Loucy (cell line): ENCODE measurements around the gene HSH2D.
"Not testable (repeated sequence)": the region's sequence is repeated elsewhere in the genome, so short reads cannot be mapped to it uniquely, and the experiment has no call there.

Experiments
- H2AFZ ChIP-seq: fragments of 200-600 bp; sonication (generic); 2 replicates; pipeline ENCODE4 v1.6.0; 2016; ENCODE audit warnings: antibody characterized with exemption, mild to moderate bottlenecking, low read length, moderate library complexity
- H3F3A ChIP-seq: fragments of 200-600 bp; 2 replicates; pipeline ENCODE4 v1.6.0; 2016; ENCODE audit warnings: antibody characterized with exemption, low read depth, mild to moderate bottlenecking
- H3K27me3 ChIP-seq: fragments of 200-600 bp; sonication (generic); 2 replicates; pipeline ENCODE4 v1.6.1; 2014; ENCODE audit warnings: low read length, mild to moderate bottlenecking; ENCODE audit not compliant: insufficient read depth, poor library complexity, severe bottlenecking
- H3K36me3 ChIP-seq: fragments of 200-600 bp; sonication (generic); 2 replicates; pipeline ENCODE4 v1.6.1; 2016; ENCODE audit warnings: low read length; ENCODE audit not compliant: insufficient read depth
- H3K4me1 ChIP-seq: fragments of 200-600 bp; sonication (generic); 2 replicates; pipeline ENCODE4 v1.5.1; 2014; ENCODE audit warnings: low read length, mild to moderate bottlenecking; ENCODE audit not compliant: insufficient read depth, poor library complexity, severe bottlenecking
- H3K4me2 ChIP-seq: fragments of 200-600 bp; sonication (generic); 2 replicates; pipeline ENCODE4 v1.6.0; 2014; ENCODE audit warnings: antibody characterized with exemption, low read length, low read depth, mild to moderate bottlenecking; ENCODE audit not compliant: poor library complexity, severe bottlenecking
- H3K4me3 ChIP-seq: fragments of 200-600 bp; sonication (generic); 2 replicates; pipeline ENCODE4 v1.5.1; 2014; ENCODE audit warnings: low read length, mild to moderate bottlenecking, mixed read lengths; ENCODE audit not compliant: poor library complexity, severe bottlenecking
- H3K79me2 ChIP-seq: fragments of 200-600 bp; sonication (generic); 2 replicates; pipeline ENCODE4 v1.6.1; 2014; ENCODE audit warnings: low read length; ENCODE audit not compliant: insufficient read depth
- H3K9ac ChIP-seq: fragments of 200-600 bp; sonication (generic); 2 replicates; pipeline ENCODE4 v1.6.0; 2014; ENCODE audit warnings: mild to moderate bottlenecking, low read depth, low read length, moderate library complexity; ENCODE audit not compliant: poor library complexity, severe bottlenecking
- H3K9me2 ChIP-seq: fragments of 200-600 bp; sonication (generic); replicated peaks from 2 replicates; pipeline ENCODE4 v1.6.1; 2016; ENCODE audit warnings: low read depth, low read length, mixed read lengths
- H3K9me3 ChIP-seq: fragments of 200-600 bp; sonication (generic); 2 replicates; pipeline ENCODE4 v1.6.1; 2014; ENCODE audit warnings: mild to moderate bottlenecking, antibody characterized with exemption, low read length, low read depth; ENCODE audit not compliant: insufficient read depth
- H4K20me1 ChIP-seq: fragments of 200-600 bp; sonication (generic); 2 replicates; pipeline ENCODE4 v1.6.0; 2014; ENCODE audit warnings: antibody characterized with exemption, low read length, mild to moderate bottlenecking; ENCODE audit not compliant: insufficient read depth, poor library complexity, severe bottlenecking
- CTCF ChIP-seq: fragments of 200-600 bp; sonication (generic); conservative IDR thresholded peaks from 2 replicates; pipeline ENCODE4 v1.5.1; 2014; ENCODE audit warnings: mild to moderate bottlenecking, antibody characterized with exemption, low read length
- EZH2phosphoT487 ChIP-seq: fragments of 200-600 bp; IDR thresholded peaks from 2 replicates; pipeline ENCODE4 v1.6.1; 2018; ENCODE audit warnings: antibody characterized with exemption, mild to moderate bottlenecking, moderate library complexity, borderline replicate concordance

Gene HSH2D

GRCh38 chr19:16170134-16170533 is 26.6 kb downstream of the HSH2D start:
- peaks cover 4% of the 10 kb centered on the region; the same call in 1 of the 2 replicates for H3K9me3 ChIP-seq
- H3K4me2 ChIP-seq, result no peak overlapping the region
- no peak for TF ChIP-seq EZH2phosphoT487
- TF ChIP-seq CTCF, result no peak
- H2AFZ ChIP-seq, result no peak overlapping the region
- H3K9ac ChIP-seq, result no peak overlapping the region
- no peak overlapping the region for H3K4me3 ChIP-seq
- H3K79me2 ChIP-seq, result no peaks in the 10 kb centered on the region
- no peaks in the 10 kb centered on the region for H4K20me1 ChIP-seq
- H3K36me3 ChIP-seq, result no peaks in the 10 kb centered on the region
- H3K4me1 ChIP-seq, result peaks cover 28% of the 10 kb centered on the region
- H3K27me3 ChIP-seq, result no peaks in the 10 kb centered on the region
- no peaks in the 10 kb centered on the region for H3K9me2 ChIP-seq
- H3F3A ChIP-seq, result no peaks in the 10 kb centered on the region; the same call in 1 of the 2 replicates

DNA sequence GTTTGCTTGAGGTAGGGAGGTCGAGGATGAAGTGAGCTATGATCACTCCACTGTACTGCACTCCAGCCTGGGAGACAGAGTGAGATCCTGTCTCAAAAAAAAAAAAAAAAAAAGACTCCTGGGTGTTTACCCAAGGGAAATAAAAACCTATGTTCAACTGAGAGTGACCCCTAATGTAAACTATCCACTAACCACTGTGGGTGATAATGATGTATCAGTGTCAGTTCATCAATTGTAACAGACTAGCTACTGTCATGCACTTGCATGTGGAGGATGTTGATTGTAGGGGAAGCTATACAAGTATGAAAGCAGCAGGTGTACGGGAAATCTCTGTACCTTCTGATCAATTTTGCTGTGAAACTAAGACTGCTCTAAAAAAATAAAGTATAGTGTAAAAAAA is 32.5 kb downstream of the HSH2D start:
- Histone ChIP-seq H3K9me3 (no peaks in the 10 kb centered on the region; the same call in 1 of the 2 replicates), H3K27me3 (no peaks in the 10 kb centered on the region), H3K4me2 (no peak overlapping the region), H4K20me1 (no peaks in the 10 kb centered on the region), H3K9me2 (no peaks in the 10 kb centered on the region), H3K4me1 (peaks cover 16% of the 10 kb centered on the region), H3K36me3 (no peaks in the 10 kb centered on the region), H2AFZ (no peak overlapping the region), H3K79me2 (no peaks in the 10 kb centered on the region; the same call in 1 of the 2 replicates), H3F3A (no peaks in the 10 kb centered on the region; the same call in 1 of the 2 replicates), H3K4me3 (no peak overlapping the region), H3K9ac (no peak overlapping the region)
- TF ChIP-seq CTCF, result no peak
- TF ChIP-seq EZH2phosphoT487, result no peak

DNA sequence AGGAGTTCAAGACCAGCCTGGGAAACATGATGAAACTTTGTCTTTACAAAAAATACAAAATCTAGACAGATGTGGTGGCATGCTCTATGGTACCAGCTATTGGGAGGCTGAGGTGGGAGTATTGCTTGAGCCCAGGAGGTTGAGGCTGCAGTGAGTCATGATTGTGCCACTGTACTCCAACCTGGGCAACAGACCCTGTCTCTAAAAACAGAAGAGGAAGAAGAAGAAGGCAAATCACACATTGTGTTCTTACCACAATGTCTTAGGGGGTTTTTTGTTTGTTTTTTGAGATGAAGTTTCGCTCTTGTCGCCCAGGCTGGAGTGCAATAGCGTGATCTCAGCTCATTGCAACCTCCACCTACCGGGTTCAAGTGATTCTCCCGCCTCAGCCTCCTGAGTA is 35.4 kb downstream of the HSH2D start:
- H3K4me1 ChIP-seq, H3F3A ChIP-seq, H3K27me3 ChIP-seq, H4K20me1 ChIP-seq, H3K9me2 ChIP-seq, H3K79me2 ChIP-seq, H3K4me3 ChIP-seq, H3K36me3 ChIP-seq, H3K9ac ChIP-seq, H3K9me3 ChIP-seq, H3K4me2 ChIP-seq, H2AFZ ChIP-seq: not testable (repeated sequence)

DNA sequence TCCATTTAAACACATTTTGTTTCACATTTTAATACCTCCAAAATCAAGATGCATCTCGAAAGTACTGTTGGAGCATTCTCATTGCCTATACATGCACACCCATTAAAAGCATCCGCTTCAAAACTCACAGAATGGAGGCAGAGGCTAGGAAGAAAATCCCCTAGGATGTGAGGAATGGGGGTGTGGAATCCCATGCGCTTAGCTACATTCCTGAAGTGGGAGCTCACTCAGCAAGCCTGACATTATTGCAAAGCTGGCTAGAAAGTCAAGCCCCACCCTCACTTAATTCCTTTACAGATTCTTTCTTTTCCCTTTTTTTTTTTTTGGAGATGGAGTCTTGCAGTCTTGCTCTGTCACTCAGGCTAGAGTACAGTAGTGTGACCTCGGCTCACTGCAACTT is 37.1 kb downstream of the HSH2D start:
- Histone ChIP-seq H3K36me3 (no peaks in the 10 kb centered on the region), H3K9ac (peak overlapping the region; percentile 55), H3K4me2 (no peak overlapping the region), H3K4me1 (peaks cover 12% of the 10 kb centered on the region), H3K9me2 (no peaks in the 10 kb centered on the region), H3F3A (no peaks in the 10 kb centered on the region; the same call in 1 of the 2 replicates), H3K27me3 (no peaks in the 10 kb centered on the region), H4K20me1 (no peaks in the 10 kb centered on the region), H3K4me3 (no peak overlapping the region), H3K9me3 (no peaks in the 10 kb centered on the region; the same call in 1 of the 2 replicates), H2AFZ (no peak overlapping the region), H3K79me2 (peaks cover 4% of the 10 kb centered on the region)
- TF ChIP-seq CTCF, result no peak
- no peak for TF ChIP-seq EZH2phosphoT487
